ENCODE measurements around the gene LUZP1. TPM values are rescaled to one million over a fixed set of nuclear protein-coding genes. Genes with fewer than 3 reads are reported as not detected.
"Not testable (repeated sequence)": the region's sequence is repeated elsewhere in the genome, so short reads cannot be mapped to it uniquely, and the experiment has no call there.

Gene LUZP1
- 10 to 100 TPM; 31.7 to 55.7 TPM for total RNA-seq
- long read RNA-seq, partial matches to known transcripts = 11 of 18 reads
- long read RNA-seq, other reads (novel, unspliced or antisense) = 6 of 18 reads

DNA sequence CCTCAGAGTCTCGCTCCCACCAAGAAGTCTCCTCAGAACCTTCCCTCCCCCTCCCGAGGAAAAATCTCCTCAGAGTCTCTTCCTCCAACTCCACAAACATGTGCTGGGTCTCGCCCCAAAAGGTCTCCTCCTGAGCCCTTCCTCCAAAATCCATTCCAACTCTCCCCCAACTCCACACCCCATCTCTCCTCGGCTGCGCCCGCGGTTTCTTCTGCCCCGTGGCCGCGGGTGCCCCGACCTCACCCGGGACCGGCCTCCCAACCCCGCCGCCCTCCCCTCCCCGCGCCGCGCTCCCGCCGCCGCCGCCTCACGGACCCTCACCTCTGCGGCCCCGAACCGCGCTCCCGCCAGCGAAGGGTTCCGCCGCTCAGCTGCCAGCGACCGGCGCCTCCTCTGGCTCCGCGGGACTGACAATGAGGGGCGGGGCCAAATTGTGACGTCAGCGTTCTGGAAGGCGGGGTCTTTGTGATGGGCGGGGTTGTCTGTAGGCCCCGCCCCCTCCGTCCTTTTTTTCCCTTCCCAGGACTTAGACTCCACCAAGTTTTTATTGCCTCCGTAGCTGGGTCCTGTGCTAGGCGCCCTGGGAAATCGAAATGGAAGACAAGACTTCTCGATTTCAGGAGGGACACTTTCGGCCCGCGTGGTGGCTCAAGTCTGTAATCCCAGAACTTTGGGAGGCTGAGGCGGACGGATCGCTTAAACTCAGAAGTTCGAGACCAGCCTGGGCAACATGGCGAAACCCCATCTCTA lies at the start of gene LUZP1:
TSS of gene LUZP1 (minus strand) at position 412 of the 750 bp plus-strand sequence.
- DNase-seq (peak; percentile 92), ATAC-seq (peak; percentile 94 to 95)
- intact Hi-C loops (cut with DNase I) = loop anchor here in 1 of 2 donors (5.0 kb wide), 1 partner anchor 61 kb away; no protein-coding TSS in a partner anchor

DNA sequence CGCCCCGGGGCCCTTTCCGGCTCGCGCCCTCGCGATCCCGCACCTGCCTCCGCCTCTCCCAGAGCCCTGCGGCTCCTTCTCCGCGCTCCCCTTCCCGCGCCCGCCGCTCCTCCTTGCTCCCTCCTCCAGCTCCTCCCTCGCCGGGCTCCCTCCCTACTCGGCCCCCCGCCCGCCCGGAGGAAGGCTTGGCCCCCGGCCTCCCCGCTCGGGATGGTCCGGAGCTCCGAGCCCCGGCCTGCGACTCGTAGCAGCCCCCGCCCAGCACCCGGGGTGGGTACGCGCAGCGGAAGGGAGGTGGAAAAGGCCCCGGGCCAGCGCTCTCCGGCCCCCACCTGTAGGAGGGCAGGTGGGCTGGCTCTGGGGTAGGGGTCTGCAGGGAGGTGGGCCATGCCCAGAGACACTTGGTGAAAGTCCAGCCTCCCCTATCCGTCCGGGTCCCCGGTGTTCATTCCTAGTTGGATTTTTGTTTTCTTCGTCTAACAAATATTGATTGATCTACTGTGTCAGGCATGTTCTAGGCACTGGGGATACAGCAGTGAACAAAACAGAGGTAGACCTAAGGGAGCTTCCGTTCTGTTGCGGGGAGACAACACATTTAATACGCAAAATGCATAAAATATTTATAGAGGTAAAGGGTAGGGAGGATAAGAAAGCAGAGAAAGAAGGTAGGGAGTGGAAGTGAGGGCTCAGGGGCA lies 48.9 kb upstream of the LUZP1 start, which contains the start of gene HTR1D:
TSS of gene HTR1D (minus strand) at position 82 of the 695 bp plus-strand sequence. CDS start 23,283 bp downstream, outside the sequence.
- no peak for DNase-seq
- peak; percentile 41 to 55 for ATAC-seq
- intact Hi-C loops (cut with DNase I) = loop anchor here in 1 of 2 donors (10.0 kb wide), 1 partner anchor 57 kb away; no protein-coding TSS in a partner anchor

DNA sequence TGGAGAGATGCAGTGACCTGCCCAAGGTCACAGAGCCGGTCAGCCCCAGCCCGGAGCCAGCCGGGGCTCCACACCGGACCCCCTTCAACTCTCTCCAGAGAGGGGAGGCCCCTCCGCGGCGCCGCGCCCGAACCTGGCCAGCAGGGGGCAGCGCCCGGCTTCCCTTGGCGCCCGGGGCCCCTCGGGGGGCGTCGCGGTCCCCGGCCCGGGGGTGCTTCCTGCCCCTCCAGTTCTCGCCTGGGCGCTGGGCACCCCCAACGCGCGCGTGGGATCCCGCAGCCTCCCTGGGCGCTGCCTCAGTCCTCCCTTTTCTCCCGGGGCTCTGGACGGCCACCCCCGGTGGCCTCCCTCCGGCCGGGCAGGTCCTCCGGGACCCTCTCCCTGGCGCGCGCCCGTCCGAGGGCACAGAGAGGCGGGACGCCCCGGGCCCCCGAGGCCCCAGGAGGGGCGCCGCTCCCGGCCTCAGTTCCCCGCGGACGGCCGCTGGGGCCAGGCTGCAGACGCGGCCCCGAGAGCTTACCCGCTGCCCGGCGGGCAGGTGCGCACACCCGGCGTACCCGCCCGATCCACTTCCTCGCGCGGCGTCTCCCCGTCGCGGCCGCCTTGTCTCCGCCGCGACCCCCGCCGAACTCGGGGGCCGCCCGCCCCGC lies 48.2 kb upstream of the LUZP1 start:
- intact Hi-C loops (cut with DNase I) = loop anchor here in 1 of 2 donors (10.0 kb wide), 1 partner anchor 58 kb away; no protein-coding TSS in a partner anchor
- peak; percentile 26 for DNase-seq
- peak; percentile 48 to 57 for ATAC-seq

DNA sequence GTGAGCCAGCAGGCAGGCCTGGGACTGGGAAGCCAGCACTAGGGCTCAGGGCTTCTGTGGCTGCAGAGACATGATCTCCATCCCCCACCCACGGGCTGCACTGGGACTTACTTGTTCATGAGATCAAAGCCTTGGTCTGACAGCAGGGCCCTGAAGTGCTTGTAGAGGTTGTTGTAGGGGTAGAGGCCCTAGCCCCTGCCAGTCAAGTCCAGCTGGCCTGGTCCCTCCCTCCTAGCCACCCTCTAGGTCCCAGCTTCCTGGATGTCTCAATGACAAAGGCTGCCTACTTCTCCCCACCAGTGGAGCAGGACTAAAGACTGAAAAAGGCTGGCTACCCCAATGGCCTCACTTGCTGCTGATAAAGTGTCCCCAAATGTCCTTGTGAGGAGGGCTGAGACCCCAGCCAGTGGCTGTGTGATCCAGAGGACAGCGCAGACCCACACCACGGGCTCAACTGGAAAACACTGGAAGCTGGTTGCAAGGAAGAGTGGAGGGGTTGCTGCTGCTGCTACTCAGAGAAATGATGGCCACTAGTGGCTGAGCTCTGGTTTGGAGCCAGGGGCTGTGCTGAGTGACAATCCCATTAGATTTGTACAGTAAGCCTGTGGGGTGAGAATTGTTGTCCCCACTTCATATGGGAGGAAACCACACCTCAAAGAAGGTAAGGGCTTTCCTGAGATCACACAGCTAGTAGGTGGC lies 47.2 kb upstream of the LUZP1 start:
- ATAC-seq (no peak), DNase-seq (no peak)
- intact Hi-C loops (cut with DNase I) = loop anchor here in 1 of 2 donors (10.0 kb wide), 1 partner anchor 59 kb away; no protein-coding TSS in a partner anchor

DNA sequence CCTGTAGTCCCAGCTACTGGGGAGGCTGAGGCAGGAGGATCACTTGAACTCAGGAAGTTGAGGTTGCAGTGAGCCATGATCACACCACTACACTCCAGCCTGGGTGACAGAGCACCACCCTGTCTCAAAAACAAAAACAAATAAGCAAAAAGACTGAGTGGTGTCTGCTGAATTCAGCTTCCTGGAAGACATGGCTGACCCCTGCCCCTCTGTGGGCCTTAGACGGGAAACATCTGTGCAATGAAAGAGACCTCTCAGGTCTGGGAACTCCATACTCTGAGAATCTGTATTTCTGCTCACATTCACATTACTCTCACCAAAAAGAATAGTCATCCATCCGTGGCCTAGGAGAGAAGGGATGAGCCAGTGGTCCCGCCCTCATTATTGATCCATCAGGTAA lies 46.6 kb upstream of the LUZP1 start:
- intact Hi-C loops (cut with DNase I) = loop anchor here in 1 of 2 donors (10.0 kb wide), 1 partner anchor 60 kb away; no protein-coding TSS in a partner anchor
- ATAC-seq (no peak), DNase-seq (no peak)

DNA sequence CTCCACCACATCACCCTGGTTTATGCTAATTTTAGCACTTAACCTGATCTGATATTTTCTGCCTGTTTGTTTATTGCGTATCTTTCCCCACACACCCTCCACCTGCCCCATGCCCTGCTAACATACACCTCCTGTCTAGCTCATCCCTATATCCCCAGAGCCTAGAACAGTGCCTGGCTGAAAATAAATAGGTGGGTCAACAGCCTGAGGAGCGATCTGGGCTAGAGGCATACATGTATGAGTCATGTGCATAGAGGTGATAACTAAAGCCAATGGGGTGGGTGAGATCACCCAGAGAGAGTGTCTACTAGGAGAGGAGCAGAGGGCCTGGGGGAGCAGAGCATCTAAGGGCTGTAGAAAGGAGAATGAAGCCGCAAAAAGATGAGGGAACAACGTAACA lies 46.0 kb upstream of the LUZP1 start:
- ATAC-seq = no peak
- DNase-seq = no peak
- intact Hi-C loops (cut with DNase I) = loop anchor here in 1 of 2 donors (10.0 kb wide), 1 partner anchor 60 kb away; no protein-coding TSS in a partner anchor

DNA sequence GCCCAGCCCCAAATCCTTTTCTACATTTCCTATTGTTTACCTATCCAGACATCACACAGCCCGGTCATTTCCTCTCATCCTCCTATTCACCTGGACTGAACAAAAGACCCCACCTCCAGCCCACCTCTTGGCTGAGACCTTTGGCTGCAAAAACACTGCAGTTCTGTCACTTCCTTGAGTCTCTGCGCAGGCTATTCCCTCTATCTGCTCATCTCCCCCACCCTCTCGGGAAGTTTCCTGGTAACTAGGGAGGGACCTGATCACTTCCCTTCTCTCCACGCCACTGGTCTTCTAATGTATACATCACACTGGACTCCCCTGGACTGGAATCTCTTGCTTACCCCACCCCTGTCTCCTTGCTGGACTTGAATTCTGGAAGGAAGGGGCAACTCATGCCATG lies 43.3 kb upstream of the LUZP1 start:
- ATAC-seq (no peak), DNase-seq (no peak)
- intact Hi-C loops (cut with DNase I) = loop anchor here in 1 of 2 donors (10.0 kb wide), 1 partner anchor 63 kb away; no protein-coding TSS in a partner anchor

DNA sequence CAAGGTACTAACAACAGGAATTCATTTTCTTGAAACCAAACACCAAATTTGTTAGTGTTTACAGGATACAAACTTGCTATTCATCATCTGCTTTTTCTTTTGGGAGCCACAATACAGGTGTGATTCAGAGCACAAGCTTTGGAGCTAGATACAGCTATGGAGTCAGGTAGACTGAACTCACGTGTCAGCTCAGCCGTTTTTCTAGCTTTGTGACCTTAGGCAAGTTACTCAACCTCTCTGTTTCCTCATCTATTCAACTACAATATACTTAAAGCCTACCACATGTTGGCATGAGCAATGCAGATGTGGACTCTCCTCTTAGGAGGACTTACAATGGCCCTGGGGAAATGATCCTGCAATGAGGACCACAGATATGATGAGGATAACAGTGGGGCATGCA lies 42.3 kb upstream of the LUZP1 start:
- intact Hi-C loops (cut with DNase I) = loop anchor here in 1 of 2 donors (10.0 kb wide), 1 partner anchor 64 kb away; no protein-coding TSS in a partner anchor
- ATAC-seq = no peak
- DNase-seq = no peak

DNA sequence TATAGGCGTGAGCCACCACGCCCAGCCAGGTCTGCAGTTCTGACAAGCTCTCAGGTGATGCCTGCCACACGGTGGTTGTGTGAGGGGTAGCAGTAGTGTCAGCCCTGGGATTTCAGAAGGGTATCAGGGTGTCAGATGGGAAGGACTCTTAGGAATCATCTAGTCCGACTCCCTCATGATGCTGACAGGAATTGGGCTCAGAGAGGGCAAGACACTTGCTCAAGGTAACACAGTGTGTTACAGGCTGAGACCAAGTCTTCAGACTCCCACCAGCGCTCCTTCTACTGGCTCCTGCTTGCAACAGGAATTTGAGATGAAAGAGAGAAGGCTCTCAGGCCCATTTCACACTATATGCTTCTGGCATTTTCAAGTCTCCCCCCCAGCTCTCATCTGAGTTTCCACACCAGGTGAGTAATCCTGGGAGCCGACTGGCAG lies 41.7 kb upstream of the LUZP1 start:
- no peak for DNase-seq
- intact Hi-C loops (cut with DNase I) = loop anchor here in 1 of 2 donors (10.0 kb wide), 1 partner anchor 64 kb away; no protein-coding TSS in a partner anchor
- no peak for ATAC-seq

DNA sequence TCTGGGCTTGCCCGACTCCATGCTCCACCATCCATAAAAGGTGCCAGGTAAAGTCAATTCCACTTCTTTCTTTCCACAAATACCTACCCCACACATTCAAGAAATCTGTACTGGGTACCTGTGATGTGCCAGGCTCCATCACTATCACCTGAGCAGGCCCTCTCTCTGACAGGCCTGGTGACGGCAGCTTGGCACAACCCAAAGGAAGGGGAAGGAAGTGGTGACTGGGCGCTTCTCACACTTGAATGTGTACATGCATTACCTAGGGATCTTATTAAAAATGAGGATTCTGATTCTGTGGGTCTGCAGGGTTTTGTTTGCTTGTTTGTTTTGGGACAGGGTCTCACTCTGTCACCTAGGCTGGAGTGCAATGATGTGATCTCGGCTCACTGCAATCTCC lies 41.1 kb upstream of the LUZP1 start:
- ATAC-seq (no peak), DNase-seq (no peak)
- intact Hi-C loops (cut with DNase I) = loop anchor here in 1 of 2 donors (10.0 kb wide), 1 partner anchor 65 kb away; no protein-coding TSS in a partner anchor

DNA sequence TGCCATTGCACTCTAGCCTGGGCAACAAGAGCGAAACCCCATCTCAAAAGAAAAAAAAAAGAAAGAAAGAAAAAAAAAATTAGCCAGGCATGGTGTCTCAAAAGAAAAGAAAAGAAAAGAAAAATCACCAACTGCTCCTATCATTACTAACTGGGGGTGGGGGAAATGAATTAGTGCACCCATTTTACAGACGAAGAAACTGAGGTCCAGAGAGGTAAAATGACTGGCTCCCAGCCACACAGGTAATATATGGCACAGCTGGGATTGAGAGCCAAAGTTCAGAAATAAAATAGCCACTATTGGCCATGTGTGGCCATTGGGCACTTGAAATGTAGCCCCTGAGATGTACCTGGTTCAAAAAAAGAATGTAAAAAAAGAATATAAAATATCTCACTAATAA lies 39.9 kb upstream of the LUZP1 start:
- no peak for ATAC-seq

DNA sequence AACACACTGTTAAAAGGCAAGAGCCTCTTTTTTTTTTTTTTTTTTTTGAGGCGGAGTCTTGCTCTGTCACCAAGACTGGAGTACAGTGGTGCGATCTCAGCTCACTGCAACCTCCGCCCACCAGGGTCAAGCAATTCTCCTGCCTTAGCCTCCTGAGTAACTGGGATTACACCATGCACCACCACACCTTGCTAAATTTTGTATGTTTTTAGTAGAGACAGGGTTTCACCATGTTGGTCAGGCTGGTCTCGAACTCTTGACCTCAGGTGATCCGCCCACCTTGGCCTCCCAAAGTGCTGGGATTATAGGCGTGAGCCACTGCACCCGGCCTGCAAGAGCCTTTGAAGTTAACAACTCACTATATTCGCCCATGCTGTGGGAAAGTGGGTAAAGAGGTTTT lies 39.1 kb upstream of the LUZP1 start:
- ATAC-seq; DNase-seq; intact Hi-C loops (cut with DNase I): not testable (repeated sequence)

More for the DNA sequence above, 39.9 kb upstream of the LUZP1 start:
- intact Hi-C loops (cut with DNase I) = no loop called here
- DNase-seq = no peak

DNA sequence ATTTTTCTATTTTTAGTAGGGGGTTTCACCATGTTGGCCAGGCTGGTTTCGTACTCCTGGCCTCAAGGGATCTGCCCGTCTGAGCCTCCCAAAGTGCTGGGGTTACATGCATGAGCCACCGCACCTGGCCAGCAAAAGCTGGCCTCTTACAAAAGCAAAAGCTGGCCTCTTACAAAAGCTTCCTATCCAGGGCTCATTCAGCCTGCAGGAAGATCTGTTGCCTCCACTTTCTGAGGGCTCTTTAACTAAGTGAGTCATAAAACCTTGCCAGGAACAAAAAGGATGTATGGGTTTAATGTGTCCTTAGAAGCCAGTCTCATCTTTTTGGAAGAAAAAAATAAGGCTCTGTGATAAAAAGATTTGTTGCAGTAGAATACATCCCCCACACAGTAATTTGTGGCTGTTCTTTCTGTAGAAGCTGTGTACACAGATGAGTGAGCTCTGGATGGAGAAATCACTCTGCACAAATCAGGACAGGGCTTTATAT lies 33.6 kb upstream of the LUZP1 start:
- intact Hi-C loops (cut with DNase I) = no loop called here
- DNase-seq = no peak
- no peak for ATAC-seq

DNA sequence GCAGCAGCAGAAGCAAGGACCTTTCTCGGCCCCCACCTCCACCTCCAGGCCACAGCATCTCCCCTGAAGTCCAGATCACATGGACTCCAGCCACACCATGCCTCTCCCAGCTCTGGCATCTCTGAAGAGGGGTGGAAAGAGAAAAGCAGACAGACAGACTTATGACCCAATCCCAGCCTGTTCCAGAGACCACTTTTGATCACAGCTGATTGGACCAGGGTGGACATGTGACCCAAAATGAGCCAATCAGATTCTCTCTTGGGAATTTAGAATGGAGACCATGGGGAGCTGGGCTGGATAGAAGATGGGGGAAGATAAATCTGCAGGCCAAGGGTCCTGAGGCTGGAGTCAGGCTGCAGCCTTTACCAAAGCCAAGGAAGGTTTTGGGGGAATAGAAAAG lies 32.2 kb upstream of the LUZP1 start:
- intact Hi-C loops (cut with DNase I) = no loop called here
- DNase-seq (no peak), ATAC-seq (no peak)

DNA sequence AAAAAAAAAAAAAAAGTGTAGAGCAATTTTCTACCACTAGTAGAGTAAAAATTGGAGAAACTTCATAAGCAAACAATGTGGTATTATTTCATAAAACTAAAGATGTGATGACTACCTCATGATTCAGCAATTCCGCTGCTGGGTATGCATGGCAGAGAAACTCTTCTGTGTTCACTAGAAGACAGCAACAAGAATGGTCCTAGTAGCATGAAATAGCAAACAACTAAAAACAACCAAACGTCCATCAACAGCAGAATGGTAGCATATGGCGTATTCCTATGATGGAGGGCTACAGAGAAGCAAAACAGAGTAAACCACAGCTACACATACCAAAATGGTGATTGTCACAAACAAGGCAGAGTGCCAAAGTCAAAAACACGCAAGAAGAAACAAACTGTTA lies 29.7 kb upstream of the LUZP1 start:
- DNase-seq = no peak
- ATAC-seq = no peak
- intact Hi-C loops (cut with DNase I) = no loop called here

DNA sequence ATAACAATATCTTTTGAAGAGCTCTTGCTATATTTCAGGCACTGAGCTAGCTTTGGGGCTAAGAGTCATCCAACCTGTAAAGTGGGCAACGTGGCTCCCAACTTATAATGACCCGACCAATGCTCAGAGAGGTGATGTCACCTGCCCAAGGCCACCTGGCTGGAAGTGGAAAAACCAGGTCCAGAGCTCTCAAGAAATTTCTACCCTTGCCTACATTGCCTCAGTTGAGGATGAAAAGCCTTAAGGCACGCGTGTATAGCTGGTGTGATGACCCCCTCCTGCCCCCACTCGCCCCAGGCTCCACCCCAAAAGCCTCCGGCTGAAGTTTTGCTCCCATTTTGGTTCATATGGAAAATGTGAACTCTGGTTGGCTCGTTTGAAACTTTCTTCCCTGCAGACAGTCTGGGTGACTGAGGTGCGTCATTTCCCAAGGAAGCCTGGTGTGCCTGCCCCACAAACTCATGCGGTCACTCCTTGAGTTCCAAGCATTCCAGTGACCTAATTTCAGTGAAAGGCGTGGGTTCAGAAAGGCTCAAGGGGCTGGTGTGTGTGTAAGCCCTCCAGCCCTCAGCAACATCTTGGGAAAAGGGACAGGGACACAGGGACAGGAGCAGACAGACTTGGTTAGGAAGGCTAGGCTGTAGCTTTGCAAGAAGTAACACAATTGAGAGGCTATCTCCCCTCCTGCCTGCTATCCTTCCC lies 28.1 kb upstream of the LUZP1 start:
- peak in 1 of 2 donors; percentile 71 for ATAC-seq
- no peak for DNase-seq
- intact Hi-C loops (cut with DNase I) = no loop called here

DNA sequence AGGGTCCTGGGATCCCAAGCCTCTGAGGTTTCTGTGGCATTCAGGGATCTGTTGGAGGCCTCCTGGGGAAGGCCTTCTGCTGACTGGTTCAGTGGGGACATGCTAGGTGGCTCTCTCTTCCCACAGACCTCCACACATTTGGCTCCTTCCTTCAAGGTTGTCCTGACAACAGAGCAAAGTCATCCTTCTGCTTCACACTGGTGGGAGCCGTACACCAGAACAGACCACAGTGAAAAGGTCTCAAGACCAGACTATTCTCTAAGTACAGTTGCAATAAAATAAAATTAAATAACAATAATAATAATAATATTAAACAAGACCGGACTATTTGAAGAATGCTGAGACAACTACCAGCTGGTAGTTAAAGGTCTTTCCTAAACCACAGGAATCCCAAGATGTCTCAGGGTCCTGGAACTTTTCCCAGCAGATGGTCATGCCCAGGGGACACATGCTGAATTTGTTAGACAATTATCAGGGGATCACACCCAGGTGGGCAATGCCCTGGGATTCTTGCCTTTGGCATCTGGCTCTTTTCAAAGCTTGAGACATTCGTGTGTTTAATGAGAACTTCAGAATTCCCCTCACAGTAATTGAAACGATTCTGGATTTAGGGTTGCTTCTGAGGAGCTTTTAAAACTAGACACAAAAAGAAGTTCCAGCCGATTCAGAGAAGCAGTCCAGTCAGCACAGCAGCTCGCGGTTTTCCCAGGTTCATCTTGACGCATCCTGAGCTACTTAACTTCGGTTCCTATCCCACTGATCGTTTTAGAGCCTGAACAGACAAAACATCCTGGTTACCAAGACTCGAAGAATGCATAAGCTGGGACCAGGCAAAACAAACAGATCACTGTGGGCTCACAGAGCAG lies 25.7 kb upstream of the LUZP1 start:
- intact Hi-C loops (cut with DNase I) = no loop called here
- DNase-seq (no peak), ATAC-seq (no peak)
